HFF-Myc (cell line): ENCODE results near the gene GATA5.

Experiments
- DNase-seq: peaks from one replicate; pipeline ENCODE4 v3.0.0-alpha.2; 2011; ENCODE audit warnings: low read depth; ENCODE audit errors: extremely low read depth
- H3K4me3 ChIP-seq: replicated peaks from 2 replicates; pipeline ENCODE4 v1.5.1; 2011; ENCODE audit warnings: low read depth, mild to moderate bottlenecking, control low read depth, low read length
- CTCF ChIP-seq: IDR thresholded peaks from 2 replicates; pipeline ENCODE4 v1.5.1; 2012; ENCODE audit warnings: mild to moderate bottlenecking, low read depth, low read length, control low read depth; ENCODE audit errors: missing control alignments

The GATA5 gene

GRCh38 chr20:62457098-62457497, 18.7 kb downstream of the GATA5 start:
- no peak for DNase-seq
- TF ChIP-seq CTCF, result no peak
- H3K4me3 ChIP-seq, result no peak overlapping the region

- DNase-seq, result no peak
- no peak for TF ChIP-seq CTCF
- H3K4me3 ChIP-seq, result no peak overlapping the region
These were observed 19.9 kb downstream of the GATA5 start for GRCh38 chr20:62455929-62456328.

GRCh38 chr20:62454904-62455636, 20.7 kb downstream of the GATA5 start:
- no peak for DNase-seq
- no peak overlapping the region for H3K4me3 ChIP-seq
- no peak for TF ChIP-seq CTCF

- no peak overlapping the region for H3K4me3 ChIP-seq
- TF ChIP-seq CTCF, result no peak
- no peak for DNase-seq
These were observed 22.5 kb downstream of the GATA5 start for GRCh38 chr20:62453186-62453808.

- H3K4me3 ChIP-seq, result no peak overlapping the region
- no peak for TF ChIP-seq CTCF
- no peak for DNase-seq
These were observed 23.2 kb downstream of the GATA5 start for GRCh38 chr20:62452475-62453095.

GRCh38 chr20:62451970-62452369, 23.8 kb downstream of the GATA5 start:
- DNase-seq, result no peak
- H3K4me3 ChIP-seq, result no peak overlapping the region
- TF ChIP-seq CTCF, result no peak
